ENCODE data around the gene ALPK1. TPM values are rescaled to one million over a fixed set of nuclear protein-coding genes. Genes with fewer than 3 reads are reported as not detected.

The ALPK1 gene
- total RNA-seq, 1 experiment from 2014 or later: 0.17 TPM

- TF ChIP-seq CTCF (conservative IDR thresholded peaks at IDR 0.05): no peak
- Histone ChIP-seq H3K4ac (ENCODE audit: low read depth, low read length) (no peak overlapping the region), H3K79me2 (ENCODE audit: insufficient read depth, low read length) (no peaks in the 10 kb centered on the region), H3K9ac (ENCODE audit: extremely low read depth, insufficient read length, low read length) (no peak overlapping the region), H3K27ac (ENCODE audit: insufficient read length, low read depth, low read length) (no peak overlapping the region), H3K4me1 (ENCODE audit: insufficient read depth, low read length) (no peaks in the 10 kb centered on the region), H2BK120ac (ENCODE audit: low read depth, low read length, poor library complexity, severe bottlenecking) (no peak overlapping the region), H3K27me3 (ENCODE audit: insufficient read depth, low read length) (no peaks in the 10 kb centered on the region), H2BK15ac (ENCODE audit: low read depth, low read length) (no peak overlapping the region), H4K91ac (ENCODE audit: insufficient read length, low read depth, low read length) (no peak overlapping the region), H3K23ac (ENCODE audit: insufficient read length, low read depth, low read length) (no peak overlapping the region), H2AK5ac (ENCODE audit: insufficient read length, low read length) (no peak overlapping the region), H2BK5ac (ENCODE audit: insufficient read length, low read length) (no peak overlapping the region), H3K9me3 (ENCODE audit: control insufficient read depth, low read depth, low read length) (no peaks in the 10 kb centered on the region), H3K14ac (ENCODE audit: insufficient read depth, low read length) (no peak overlapping the region), H3K79me1 (ENCODE audit: insufficient read depth, low read depth, low read length, poor library complexity, severe bottlenecking) (no peaks in the 10 kb centered on the region), H2BK12ac (ENCODE audit: insufficient read length, low read depth, low read length) (no peak overlapping the region), H3K56ac (ENCODE audit: insufficient read length, low read depth, low read length) (no peak overlapping the region), H4K5ac (ENCODE audit: insufficient read length, low read depth, low read length) (no peak overlapping the region), H4K8ac (replicated peaks; ENCODE audit: insufficient read length, low read depth, low read length) (no peak overlapping the region), H3K23me2 (ENCODE audit: insufficient read length, low read depth, low read length, poor library complexity, severe bottlenecking) (no peaks in the 10 kb centered on the region), H3K4me2 (ENCODE audit: insufficient read depth, insufficient read length, low read length) (no peak overlapping the region), H2BK20ac (ENCODE audit: low read depth, low read length, poor library complexity, severe bottlenecking) (no peak overlapping the region), H3K18ac (ENCODE audit: insufficient read length, low read depth, low read length) (no peak overlapping the region), H2AFZ (ENCODE audit: low read length) (no peak overlapping the region), H4K20me1 (ENCODE audit: control insufficient read depth, insufficient read depth, insufficient read length) (no peaks in the 10 kb centered on the region), H3T11ph (ENCODE audit: low read length) (no peak overlapping the region)
- no peaks in the 10 kb centered on the region for H3K36me3 Mint-ChIP-seq (ENCODE audit: insufficient read depth in 1 of 3, low read depth in 3 of 3)
- H3K9me3 Mint-ChIP-seq: peaks cover 8% of the 10 kb centered on the region in 2 experiments; a peak in 3 of 5 replicates
- DNase-seq: no peak
- WGBS (ENCODE audit: extremely low coverage, insufficient read length, low lambda C conversion rate): no CpG with 5 or more reads among the region's 1 CpG
- H3K27ac Mint-ChIP-seq: no peak overlapping the region
- H3K27me3 Mint-ChIP-seq (ENCODE audit: low read depth): peaks cover 10% of the 10 kb centered on the region
- H3K4me3 Mint-ChIP-seq: no peak overlapping the region
- peaks cover 0 to 7% of the 10 kb centered on the region in 2 experiments; a peak in 2 of 4 replicates for H3K4me1 Mint-ChIP-seq
Measured at GRCh38 chr4:112370466-112370865, 73.3 kb downstream of the ALPK1 start.

Data from H9 (cell line).